ENCODE data around the gene NPLOC4.

Gene NPLOC4

DNA sequence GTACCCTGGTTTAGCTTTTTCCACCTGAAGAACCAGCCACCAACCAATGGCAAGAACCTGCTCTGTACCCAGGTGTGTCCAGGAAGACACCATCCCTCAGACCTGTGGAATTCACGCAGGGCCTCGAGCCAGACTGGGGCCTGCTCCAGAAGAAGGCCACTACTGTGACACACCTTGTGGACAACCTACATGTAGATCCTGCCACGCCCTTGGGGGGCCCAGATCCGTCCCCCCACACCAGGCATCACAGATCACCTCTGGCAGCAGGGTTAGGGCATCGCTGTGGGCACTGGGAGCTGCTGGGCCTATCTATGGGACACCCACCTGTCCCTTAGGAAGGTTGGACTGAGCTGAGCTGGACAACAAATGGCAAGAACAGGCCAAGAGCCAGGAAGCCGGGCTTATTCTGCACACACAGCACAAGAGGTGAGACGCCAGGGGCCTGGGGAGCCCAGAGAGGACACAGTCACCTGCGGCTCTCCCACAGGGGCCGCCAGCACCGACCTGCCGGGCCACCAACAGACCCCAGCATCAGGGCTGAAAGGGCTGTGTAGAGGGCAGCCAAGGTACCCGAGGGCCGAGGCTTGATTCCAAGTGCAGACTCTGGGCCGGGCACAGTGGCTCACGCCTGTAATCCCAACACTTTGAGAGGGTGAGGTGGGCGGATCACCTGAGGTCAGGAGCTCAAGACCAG is 92.5 kb downstream of the NPLOC4 start:
- DNase-seq = no peak

DNA sequence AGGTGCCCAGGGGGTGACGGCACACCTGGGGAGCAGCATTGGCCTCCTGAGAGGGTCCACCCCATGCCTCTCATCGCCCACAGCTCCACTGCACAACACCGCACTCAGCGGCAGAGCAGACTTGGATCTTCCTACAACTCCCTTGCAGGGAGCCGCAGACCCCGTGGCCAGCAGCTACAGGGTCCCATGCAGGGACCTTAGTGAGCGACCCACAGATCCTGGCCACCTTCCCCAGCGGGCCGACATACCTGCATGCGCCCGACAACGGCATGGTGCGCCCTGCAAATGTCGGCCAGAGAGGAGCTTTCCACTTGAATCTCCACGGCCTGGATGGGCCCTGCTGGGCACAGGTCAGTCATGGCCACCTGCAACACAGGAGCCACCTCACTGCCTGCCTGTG is 93.2 kb downstream of the NPLOC4 start:
- DNase-seq = no peak

DNA sequence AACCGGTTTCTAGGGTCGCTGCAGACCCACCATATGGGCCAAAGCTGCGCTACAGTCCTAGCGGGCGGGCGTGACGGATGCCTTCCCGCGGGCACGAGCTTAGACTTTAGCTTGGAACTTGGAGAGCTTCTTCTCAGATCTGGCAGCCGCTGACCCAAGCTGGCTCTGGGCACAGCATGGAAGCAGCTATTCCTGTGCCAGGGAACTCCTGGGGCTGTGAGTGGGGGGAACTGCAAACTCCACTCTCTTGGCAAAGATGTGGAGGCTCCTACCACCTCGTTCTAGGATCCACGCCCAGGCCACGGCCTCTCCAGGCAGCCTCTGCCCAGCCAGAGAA is 93.6 kb downstream of the NPLOC4 start:
- DNase-seq = no peak

DNA sequence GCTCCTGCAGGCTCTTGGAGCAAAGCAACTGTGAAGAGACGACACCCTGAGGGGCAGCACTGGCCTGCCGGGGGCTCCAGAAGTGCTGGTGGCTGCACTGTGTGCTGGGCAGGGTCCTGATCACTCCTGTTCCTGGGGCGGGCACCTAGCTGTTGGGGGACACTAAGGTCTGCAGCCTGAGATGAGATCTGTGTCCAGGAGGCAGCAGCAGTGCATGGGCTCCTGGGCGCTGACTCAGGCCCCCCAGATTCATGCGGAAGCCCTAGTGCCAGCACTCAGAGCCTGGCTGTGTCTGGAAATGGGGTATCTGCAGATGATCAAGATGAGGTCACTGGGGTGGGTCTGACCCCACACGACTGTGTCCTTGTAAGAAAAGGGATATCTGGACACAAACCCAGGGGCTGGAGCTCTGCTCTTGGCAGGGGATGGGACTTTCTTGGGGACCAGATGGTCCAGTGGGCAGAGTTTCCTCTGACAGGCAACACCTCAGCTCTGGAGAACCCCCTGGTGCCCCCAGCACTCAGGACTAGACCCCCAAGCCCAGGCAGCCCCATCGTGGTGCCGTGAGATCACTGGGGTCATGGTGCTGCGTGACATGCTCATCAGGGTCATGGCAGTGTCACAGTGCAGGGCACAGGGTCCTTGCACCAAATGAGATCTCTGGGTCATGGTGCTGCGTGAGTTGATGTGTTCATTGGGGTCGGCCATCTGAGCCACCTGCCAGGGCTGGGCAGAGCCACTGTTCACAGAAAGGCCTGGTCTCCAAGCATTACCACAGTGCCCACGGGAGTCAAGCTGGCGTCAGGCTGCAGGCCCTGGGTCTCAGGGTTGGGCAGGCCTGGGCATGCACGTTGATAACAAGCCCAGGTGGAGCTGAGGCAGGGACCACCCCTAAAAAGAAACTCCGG is 94.2 kb downstream of the NPLOC4 start:
- DNase-seq = no peak

DNA sequence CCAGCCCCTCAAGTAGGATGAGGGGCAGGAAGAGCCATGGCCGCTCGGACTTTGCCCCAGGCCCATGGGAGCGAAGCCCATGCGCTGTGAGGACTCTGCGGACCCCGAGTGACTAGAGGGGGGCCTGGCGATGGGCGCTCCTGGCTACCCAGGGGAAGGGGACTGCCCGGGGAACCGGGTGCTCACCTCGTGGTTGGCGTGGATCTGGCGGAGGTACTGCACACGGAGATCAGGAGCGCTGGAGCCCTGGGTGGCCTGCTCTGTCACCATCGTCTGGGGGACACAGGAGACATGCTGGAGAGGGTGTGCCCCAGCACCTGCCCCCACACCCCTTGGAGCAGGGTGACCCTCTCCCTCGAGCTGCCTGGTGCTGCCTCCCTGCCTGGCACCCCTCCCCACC is 95.8 kb downstream of the NPLOC4 start:
- DNase-seq = no peak

DNA sequence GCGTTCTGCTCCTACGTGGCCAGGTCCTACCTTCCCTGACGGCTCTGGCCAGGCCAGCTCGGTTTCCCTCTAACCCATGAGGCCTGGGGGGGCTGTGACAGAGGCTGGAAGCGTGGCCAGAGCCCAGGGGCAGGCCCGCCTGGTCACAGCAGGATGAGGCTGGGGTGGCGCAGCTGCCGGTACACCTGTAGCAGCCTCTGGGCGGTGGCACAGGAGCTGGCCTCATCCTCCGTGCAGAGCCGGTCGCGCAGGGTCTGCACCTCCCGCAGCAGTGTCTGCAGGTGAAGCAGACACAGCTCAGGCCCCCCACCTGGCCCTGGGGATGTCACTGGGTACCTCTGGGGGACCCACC is 96.3 kb downstream of the NPLOC4 start:
- no peak for DNase-seq

DNA sequence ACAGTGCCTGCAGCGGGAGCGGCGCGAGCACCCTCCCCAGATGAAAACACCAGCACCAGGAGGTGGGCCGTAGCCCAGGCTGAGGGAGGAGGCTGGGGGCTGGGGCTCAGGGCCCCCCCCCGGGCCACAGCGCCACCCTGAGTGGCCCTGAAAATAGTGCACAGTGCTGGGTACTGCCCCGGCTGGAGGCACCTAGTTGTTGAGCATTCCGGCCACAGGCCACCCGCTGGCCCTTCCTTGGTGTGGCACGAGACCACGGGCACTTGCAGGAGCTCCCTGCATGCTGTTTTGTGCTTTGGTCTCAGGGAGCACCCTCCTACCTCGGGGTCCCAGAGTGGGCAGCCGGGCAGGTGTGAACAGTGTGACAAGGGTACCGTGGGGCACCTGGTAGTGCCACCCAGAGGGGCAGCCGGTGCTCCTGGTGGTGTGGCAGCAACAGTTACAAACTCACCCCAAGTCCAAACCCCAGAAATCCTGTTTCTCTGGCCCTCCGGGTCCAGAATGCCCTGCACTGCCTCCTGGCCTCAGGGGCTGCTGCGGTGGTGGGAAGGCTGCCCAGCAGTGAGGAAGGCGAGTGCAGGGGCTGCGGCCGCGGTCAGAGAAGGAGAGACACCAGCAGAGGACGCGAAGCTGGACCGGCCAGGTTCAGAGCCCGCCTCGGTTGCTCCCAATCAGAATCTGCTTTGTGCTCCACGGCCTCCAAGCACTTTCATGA is 96.8 kb downstream of the NPLOC4 start:
- no peak for DNase-seq

DNA sequence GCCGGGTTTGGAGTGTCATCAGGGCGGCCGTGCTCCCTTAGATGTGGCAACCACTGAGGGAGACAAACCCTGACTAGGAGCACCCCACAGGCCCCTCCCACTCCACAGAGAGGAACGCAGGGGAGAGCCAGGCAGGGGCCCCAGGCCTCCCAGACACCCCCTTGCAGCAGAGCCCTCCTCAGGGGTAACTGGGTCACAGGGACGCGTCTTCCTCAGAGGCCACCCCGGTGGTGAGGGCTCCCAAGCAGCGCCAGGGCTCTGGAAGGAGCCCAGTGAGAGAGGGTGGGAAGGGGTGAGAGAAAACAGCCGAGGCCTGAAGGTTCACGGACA is 97.4 kb downstream of the NPLOC4 start:
- no peak for DNase-seq

DNA sequence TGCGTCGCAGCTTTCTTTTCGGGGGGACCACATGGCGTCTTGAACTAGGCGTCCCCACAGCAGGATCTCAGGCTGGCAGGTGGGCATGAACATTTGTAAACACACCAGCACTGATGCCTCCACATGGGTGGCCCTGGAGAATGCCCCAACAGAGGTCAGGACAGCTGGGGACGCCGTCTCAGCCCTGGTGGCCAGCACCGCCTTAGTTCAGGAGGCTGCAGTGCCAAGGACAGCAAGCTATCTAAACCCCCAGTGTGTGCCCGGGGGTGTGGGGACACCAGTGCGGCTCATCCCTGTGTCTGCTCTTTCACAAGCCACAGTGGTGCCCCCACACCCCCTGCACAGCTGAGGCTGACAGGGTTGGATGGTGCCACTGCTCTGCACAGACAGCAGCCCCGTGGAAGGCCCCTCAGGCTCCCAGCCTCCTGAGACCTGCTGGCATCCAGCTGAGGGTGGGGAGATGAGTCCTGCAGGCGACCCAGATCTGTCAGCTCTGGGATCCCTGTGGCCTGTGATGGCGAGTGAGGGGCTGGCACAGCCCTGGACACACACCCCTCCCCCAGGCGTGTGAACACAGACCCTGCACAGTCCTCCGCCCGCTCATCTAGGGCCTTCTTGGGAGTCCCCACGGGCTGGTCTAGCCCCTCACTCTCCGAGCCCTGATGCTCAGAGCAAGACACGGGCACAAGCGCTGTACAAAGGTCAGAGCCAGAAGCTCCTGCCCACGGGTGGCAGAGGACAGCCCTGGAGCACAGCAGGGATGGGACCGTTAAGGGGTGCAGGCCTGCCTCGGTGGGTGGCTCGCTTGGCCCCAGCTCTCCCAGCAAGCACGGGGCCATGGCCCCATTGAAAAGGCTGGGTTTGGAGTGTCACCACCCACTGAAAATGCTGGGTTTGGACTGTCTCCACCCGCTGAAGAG is 98.0 kb downstream of the NPLOC4 start:
- no peak for DNase-seq

DNA sequence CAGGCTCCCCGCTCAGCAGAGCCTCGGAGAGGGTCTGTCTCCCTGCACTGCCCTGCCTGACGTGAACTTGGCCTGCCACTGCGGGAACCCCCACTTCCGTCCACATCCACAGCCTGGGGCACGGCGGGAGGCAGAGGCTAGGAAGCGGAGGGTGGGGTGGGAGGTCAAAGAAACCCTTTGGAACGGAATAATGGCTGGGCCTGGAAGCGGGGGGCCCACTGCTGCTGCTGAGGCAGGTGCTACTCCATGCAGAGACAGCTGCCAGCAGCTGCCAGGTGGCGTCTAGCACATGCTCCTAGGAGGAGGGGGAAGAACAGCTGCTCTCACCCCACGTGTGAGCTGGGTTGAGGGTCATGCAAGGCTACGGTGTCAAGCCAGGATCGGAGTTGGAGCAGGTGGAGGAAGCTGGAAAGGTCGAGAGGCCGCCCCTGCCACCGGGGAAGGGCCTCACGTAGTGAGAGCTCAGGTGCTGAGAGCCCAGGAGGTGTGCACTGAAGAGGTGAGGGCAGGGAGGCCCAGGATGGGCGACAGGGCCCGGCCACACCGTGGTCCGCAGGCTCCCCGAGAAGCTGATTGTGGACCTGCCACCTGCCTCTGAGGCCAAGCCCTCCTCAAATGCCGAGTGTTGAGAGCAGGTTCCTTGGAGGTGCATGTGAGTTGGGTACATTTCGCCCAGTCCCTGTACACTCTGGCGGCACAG is 98.9 kb downstream of the NPLOC4 start:
- DNase-seq = no peak

DNA sequence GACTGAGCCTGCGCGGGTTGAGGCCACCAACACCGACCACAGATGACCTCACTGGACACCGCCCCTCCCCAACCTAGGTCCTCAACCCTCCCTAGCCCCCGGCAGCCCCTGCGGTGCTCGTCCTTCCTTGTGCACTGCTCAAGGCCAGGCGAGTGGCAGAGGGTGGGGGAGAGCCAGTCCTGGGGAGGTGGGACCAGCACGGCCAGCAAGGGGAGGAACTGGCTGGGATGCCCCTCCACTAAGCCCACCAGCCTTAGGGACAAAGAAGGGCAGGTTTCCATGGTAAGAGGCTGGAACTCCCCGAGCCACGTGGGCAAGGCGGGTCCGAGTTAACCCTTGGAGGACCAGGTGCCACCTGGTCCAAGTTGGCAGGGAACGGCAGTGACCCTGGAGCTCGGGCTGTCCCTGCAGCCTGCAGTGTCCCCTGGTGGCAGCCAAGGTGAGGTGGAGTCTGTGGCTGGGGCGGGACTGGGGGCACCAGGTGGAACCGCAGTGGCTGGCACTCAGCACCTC is 99.5 kb downstream of the NPLOC4 start:
- no peak for DNase-seq

DNA sequence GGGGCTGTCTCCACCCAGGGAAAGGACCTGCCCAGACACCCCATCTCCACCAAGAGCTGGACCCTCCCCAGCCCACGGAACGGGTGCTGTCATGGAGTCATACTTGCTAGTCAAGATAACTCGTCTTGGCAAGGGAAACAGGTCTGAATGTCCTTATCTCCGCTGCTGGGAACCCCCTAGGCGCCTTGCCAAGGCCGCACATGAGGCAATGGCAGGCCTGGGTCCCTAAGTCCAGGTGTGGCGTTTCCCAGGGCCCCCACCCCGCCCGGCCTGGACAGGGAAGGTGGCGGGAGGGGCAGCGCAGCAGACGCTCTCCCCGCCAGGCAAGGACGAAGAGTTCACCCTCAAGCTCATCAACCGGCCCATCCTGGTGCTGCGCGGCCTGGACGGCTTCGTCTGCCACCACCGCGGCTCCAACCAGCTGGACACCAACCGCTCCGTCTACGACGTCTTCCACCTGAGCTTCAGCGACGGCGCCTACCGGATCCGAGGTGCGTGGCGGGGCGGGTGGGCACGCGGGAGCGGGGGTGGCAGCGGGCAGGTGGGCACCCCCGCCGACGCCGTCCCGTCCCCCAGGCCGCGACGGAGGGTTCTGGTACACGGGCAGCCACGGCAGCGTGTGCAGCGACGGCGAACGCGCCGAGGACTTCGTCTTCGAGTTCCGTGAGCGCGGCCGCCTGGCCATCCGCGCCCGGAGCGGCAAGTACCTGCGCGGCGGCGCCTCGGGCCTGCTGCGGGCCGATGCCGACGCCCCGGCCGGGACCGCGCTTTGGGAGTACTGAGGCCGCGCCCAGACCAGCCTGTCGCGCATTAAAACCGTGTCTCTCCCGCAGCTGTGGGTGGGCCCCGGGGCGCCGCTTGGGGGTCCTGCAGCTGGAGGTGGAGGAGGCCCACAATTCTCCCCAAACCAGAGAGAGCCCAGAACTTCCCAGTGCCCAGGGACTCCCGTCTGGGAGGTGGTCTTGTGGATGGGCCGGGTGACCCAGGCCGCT is 100.3 kb downstream of the NPLOC4 start:
- DNase-seq = no peak

DNA sequence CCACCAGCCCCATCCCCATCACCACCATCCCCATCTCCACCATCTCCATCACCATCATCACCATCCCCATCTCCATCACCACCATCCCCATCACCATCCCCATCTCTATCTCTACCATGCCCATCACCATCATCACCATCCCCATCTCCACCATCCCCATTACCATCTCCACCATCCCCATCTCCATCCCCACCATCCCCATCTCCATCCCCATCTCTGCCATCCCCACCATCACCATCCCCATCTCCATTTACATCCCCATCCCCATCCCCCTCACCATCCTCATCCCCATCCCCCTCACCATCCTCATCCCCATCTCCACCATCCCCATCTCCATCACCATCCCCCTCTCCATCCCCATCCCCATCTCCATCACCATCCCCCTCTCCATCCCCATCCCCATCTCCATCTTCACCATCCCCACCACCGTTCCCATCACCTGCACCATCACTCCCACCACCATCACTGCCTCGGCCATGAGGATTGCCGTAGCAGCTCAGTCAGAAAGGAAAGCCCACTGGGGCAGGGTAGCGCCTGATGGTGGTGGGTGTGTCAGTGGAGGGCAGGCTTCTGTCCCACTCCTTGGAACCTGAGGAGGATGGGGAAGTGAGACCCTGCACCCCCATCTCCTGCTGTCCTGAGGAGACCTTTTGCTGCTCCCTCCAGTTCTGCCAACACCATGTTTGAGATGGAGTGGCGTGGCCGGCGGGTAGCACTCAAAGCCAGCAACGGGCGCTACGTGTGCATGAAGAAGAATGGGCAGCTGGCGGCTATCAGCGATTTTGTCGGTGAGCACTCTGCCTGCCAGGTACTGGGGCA is 101.2 kb downstream of the NPLOC4 start:
- no peak for DNase-seq

DNA sequence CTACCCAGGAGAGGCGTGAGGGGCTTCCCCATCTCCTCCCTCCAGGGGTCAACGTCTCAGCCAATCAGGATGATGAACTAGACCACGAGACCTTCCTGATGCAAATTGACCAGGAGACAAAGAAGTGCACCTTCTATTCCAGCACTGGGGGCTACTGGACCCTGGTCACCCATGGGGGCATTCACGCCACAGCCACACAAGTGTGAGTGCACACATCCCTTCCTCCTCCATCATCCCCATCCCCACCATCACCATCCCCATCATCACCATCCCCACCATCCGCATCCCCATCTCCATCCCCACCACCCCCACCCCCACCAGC is 101.9 kb downstream of the NPLOC4 start:
- no peak for DNase-seq

DNA sequence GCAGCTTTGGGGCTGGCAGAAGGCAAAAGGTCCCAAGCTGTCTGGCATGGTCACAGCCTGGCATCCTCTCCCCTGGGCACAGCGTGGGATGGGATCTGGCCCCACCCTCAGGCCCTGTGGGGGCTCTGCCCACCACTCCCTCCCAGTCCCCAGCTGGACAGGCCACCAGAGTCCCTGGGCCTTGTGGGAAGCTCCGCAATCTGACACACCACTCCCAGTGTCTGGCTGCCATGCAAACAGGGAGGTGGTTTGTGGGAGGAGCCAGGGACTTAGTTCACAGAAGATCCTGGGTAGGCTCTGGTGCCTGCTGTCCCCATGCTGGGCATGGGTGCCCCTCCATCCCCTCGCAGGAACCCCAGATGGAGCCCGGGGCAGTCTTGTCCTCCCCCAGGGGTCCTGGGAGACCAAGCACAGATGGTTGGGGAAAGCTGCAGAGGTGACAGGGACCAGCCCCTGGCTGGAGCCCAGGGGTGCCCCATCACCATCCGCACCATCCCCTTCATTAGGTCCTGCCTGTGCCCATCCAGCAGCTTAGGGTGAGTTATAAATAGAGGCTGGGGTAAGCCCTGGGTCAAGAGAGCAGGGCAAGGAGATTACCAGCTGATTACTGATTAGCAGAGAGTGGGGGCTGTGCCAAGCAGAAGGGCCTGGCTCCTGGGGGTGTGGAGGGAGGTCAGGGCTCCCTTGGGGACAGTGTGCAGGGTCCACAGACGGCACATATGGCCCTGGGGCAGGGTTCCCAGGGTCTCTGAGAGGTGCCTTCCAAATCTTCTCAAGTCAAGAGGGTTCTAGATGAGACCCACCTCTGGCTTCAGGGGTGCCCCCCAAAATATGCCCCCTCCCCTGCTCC is 102.5 kb downstream of the NPLOC4 start:
- DNase-seq = no peak

DNA sequence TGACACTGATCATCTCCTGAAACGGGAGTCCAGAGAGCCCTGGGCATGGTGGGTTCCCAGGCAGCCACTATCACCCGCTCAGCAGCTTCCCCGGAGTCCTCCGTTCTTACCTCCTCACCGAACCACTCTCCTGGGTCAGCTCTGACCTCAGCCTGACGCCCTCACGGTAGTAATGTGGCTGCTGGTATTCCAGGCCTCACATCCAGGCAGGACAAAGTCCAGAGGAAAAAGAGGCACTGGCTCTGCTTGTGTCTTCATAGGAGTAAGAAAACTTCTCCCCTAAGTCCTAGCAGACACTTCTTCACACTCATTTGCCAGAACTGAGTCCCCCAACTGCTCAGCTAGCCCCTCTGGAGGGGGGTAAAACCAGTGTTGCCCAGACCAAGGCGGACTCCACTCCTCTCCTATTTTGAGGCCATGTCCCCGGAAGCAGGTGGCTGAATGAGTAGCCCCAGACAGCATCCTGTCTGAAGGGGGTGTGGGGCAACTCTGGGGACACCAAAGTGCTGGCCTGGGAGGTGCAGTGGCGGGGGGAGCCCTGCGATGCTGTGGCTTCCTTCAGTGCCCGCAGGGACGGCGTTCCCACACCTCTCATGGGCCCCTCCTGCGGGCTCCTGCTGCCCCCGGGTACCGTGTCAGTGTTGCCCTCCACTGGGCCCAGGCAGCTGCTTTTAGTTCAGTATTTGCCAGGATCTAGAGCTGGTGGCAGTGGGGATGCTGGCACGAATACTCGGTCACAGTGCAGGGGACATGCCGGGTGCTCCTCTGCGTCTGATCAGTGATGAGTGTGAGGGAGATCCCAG is 103.4 kb downstream of the NPLOC4 start:
- no peak for DNase-seq

DNA sequence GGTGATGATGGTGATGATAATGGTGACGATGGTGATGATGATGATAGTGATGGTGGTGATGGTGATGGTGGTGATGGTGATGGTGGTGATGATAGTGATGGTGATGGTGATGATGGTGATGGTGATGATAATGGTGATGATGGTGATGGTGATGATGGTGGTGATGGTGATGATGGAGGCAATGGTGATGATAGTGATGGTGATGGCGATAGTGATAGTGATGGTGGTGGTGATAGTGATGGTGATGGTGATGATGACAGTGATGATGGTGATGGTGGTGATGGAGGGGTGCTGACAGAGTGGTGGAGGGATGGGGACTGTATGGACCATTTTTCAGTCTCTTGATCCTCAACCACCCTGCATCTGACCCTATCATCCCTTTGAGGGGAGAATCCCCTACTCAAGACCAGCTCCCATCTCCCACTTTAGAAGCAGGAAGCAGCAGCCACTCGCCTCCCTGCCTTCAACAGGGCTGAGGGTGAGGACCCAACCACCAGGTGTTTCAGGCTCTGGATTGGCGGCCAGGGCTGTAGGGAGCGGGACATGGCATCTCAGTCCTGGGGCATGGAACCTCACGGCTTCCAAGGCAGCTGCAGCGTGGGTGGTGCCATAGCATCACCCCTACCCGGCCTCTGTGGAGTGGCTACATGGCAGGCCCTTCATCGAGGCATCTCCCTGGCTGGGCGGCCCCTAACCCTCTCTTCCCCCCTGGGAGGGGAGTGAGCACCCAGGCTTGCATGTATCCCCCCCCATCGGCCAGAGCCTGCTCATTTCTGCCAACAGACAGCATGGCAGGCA is 104.2 kb downstream of the NPLOC4 start:
- DNase-seq = no peak

Measured in kidney glomerular epithelial cell (primary cell).